Measurements from ENCODE around the gene CAMKK1.

Gene CAMKK1

GRCh38 chr17:3929764-3930163 lies 36.9 kb upstream of the CAMKK1 start:
- Histone ChIP-seq H3K36me3 (peaks cover 0 to 26% (median 5%) of the 10 kb centered on the region in 3 donors), H3K27ac (no peak overlapping the region), H3K9me3 (no peaks in the 10 kb centered on the region), H3K4me3 (no peak overlapping the region), H3K27me3 (no peaks in the 10 kb centered on the region), H3K4me1 (peaks cover 0 to 38% (median 29%) of the 10 kb centered on the region in 4 donors)
- no peak for TF ChIP-seq CTCF (IDR thresholded peaks at IDR 0.05)
- no peak for DNase-seq
- intact Hi-C loops (cut with DNase I; ENCODE audit: low total_unique reads), result no loop called here

DNA sequence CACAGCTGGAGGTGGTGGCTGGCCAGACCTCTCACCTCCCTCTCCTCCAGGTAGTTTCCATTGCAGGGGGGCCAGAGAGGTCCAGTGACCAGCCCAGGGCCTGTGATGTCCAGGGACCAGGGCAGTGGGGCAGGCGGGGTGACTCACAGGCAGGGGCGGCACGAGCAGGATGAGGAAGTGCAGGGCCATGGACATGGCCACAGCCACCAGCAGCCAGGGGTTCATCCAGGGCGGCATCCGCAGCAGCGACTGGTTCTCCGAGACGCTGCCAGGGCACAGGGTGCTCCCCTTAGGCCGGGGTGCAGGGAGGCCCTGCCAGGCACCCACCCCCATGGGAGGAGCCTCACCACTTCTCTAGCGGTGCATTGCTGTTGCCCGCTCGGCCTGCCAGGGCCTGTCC lies 36.3 kb upstream of the CAMKK1 start:
- DNase-seq, result no peak
- H3K36me3 ChIP-seq, result peaks cover 0 to 32% (median 5%) of the 10 kb centered on the region in 3 donors
- TF ChIP-seq CTCF (IDR thresholded peaks at IDR 0.05), result no peak
- no peaks in the 10 kb centered on the region for H3K9me3 ChIP-seq
- H3K4me1 ChIP-seq, result peaks cover 0 to 42% (median 29%) of the 10 kb centered on the region in 4 donors
- H3K27me3 ChIP-seq, result no peaks in the 10 kb centered on the region
- H3K4me3 ChIP-seq, result no peak overlapping the region
- H3K27ac ChIP-seq, result no peak overlapping the region
- intact Hi-C loops (cut with DNase I; ENCODE audit: low total_unique reads), result no loop called here

DNA sequence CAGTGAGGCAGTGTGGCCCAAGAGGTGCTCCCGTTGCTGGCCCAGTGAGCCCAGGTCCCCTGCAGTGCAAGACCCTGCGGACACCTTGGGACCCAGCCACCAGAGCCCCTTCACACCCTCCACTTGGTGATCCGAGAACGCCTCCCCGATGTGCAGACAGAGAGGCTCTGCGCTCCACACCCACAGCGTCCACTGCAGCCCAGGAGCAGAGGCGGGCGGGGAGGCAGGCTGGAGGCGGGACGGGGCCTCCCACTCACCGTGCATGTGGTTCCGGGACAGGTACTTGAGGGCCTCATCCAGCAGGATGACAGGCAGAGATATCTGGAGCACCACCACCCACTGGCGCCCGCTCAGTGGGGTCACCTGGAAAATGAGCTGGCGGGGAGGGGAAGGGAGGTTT lies 35.6 kb upstream of the CAMKK1 start:
- Histone ChIP-seq H3K4me3 (no peak overlapping the region), H3K27me3 (no peaks in the 10 kb centered on the region), H3K27ac (peak overlapping the region; percentile 49 to 74), H3K4me1 (peaks cover 0 to 42% (median 29%) of the 10 kb centered on the region in 4 donors), H3K36me3 (peaks cover 0 to 33% (median 5%) of the 10 kb centered on the region in 3 donors), H3K9me3 (no peaks in the 10 kb centered on the region)
- no peak for TF ChIP-seq CTCF (IDR thresholded peaks at IDR 0.05)
- DNase-seq, result no peak
- intact Hi-C loops (cut with DNase I; ENCODE audit: low total_unique reads), result no loop called here

GRCh38 chr17:3927628-3928340 lies 34.9 kb upstream of the CAMKK1 start:
- no peak overlapping the region for H3K4me3 ChIP-seq
- no peaks in the 10 kb centered on the region for H3K27me3 ChIP-seq
- peaks cover 0 to 31% (median 5%) of the 10 kb centered on the region in 3 donors for H3K36me3 ChIP-seq
- peaks cover 0 to 43% (median 31%) of the 10 kb centered on the region in 4 donors for H3K4me1 ChIP-seq
- TF ChIP-seq CTCF (IDR thresholded peaks at IDR 0.05), result no peak
- intact Hi-C loops (cut with DNase I; ENCODE audit: low total_unique reads), result no loop called here
- no peaks in the 10 kb centered on the region for H3K9me3 ChIP-seq
- peak in 1 of 2 donors; percentile 86 for DNase-seq
- H3K27ac ChIP-seq, result peak overlapping the region; percentile 49 to 74

- TF ChIP-seq CTCF (IDR thresholded peaks at IDR 0.05), result no peak
- intact Hi-C loops (cut with DNase I; ENCODE audit: low total_unique reads), result no loop called here
- Histone ChIP-seq H3K9me3 (no peaks in the 10 kb centered on the region), H3K4me3 (no peak overlapping the region), H3K36me3 (peaks cover 0 to 24% (median 5%) of the 10 kb centered on the region in 3 donors), H3K4me1 (peaks cover 0 to 51% (median 35%) of the 10 kb centered on the region in 4 donors), H3K27ac (peak overlapping the region; percentile 49 to 74), H3K27me3 (no peaks in the 10 kb centered on the region)
- no peak for DNase-seq
Measured at GRCh38 chr17:3926860-3927627, 34.2 kb upstream of the CAMKK1 start.

Data from tibial artery (tissue), 4 donors.